Activated CD4-positive, alpha-beta memory T cell treated with anti-CD3 and anti-CD28 coated beads, Interleukin-2, amount 10 ng/mL, durations not matched to agents 7 days and 5 days (primary cell): ENCODE results near the gene ROR1. TPM values are rescaled to one million over a fixed set of nuclear protein-coding genes. Genes with fewer than 3 reads are reported as not detected.

Source experiments
- CTCF ChIA-PET: fragments of 350-600 bp; sonication (Branson Sonifier 250); formaldehyde crosslinking; loops from one replicate; lab custom pipeline; 2021; ENCODE audit warnings: antibody characterized with exemption, inconsistent platforms; lab: Charles Lee
- POLR2A ChIA-PET: fragments of 350-600 bp; sonication (Branson Sonifier 250); formaldehyde crosslinking; loops from one replicate; lab custom pipeline; 2021; ENCODE audit warnings: antibody characterized with exemption; lab: Charles Lee
- DNase-seq: peaks from one replicate; pipeline ENCODE4 v3.0.0-alpha.2; 2020
- H3K27ac Mint-ChIP-seq: one replicate; pipeline ENCODE4 v1.8.0; 2021; ENCODE audit warnings: mild to moderate bottlenecking, mixed read lengths
- H3K27me3 Mint-ChIP-seq: one replicate; pipeline ENCODE4 v1.8.0; 2021; ENCODE audit warnings: mixed read lengths
- H3K36me3 Mint-ChIP-seq: one replicate; pipeline ENCODE4 v1.8.0; 2021; ENCODE audit warnings: low read depth, mixed read lengths
- H3K4me1 Mint-ChIP-seq: one replicate; pipeline ENCODE4 v1.8.0; 2021; ENCODE audit warnings: mixed read lengths
- H3K4me3 Mint-ChIP-seq: one replicate; pipeline ENCODE4 v1.8.0; 2021; ENCODE audit warnings: mild to moderate bottlenecking, mixed read lengths
- H3K9me3 Mint-ChIP-seq: one replicate; pipeline ENCODE4 v1.8.0; 2021; ENCODE audit warnings: mixed read lengths
- total RNA-seq, 2 experiments: library from RNA; stranded (reverse); gene quantifications; one replicate each; pipeline ENCODE4 v1.2.3, GENCODE V29; 2021

ROR1 gene
- total RNA-seq, 2 experiments from 2014 or later: 0.10 TPM; not detected in 1

DNA sequence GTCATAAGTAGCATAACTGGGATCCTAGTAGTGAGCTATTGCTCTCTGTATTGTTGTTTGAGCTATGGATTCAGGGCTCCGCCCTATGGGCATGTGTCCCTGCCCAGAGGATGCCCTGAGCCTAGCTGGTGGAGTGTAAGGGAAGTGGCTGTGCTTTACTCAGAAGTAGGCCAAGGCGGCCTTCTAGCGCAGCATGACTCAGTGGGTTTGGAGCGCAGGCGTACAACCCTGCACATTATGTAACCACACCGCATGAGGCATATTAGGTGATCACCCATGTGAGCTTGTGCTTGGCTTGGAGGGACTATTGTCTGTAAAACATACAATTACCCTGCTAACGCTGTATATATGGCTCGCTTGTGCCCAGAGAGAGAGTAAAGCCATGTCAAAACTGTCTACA lies 418.5 kb downstream of the ROR1 start:
- H3K9me3 Mint-ChIP-seq: no peaks in the 10 kb centered on the region
- H3K27me3 Mint-ChIP-seq: peaks cover 3% of the 10 kb centered on the region
- no peaks in the 10 kb centered on the region for H3K4me1 Mint-ChIP-seq
- no peaks in the 10 kb centered on the region for H3K36me3 Mint-ChIP-seq
- no peak for DNase-seq
- POLR2A ChIA-PET: no interaction called here
- H3K27ac Mint-ChIP-seq: no peak overlapping the region
- CTCF ChIA-PET: no interaction called here
- no peak overlapping the region for H3K4me3 Mint-ChIP-seq

DNA sequence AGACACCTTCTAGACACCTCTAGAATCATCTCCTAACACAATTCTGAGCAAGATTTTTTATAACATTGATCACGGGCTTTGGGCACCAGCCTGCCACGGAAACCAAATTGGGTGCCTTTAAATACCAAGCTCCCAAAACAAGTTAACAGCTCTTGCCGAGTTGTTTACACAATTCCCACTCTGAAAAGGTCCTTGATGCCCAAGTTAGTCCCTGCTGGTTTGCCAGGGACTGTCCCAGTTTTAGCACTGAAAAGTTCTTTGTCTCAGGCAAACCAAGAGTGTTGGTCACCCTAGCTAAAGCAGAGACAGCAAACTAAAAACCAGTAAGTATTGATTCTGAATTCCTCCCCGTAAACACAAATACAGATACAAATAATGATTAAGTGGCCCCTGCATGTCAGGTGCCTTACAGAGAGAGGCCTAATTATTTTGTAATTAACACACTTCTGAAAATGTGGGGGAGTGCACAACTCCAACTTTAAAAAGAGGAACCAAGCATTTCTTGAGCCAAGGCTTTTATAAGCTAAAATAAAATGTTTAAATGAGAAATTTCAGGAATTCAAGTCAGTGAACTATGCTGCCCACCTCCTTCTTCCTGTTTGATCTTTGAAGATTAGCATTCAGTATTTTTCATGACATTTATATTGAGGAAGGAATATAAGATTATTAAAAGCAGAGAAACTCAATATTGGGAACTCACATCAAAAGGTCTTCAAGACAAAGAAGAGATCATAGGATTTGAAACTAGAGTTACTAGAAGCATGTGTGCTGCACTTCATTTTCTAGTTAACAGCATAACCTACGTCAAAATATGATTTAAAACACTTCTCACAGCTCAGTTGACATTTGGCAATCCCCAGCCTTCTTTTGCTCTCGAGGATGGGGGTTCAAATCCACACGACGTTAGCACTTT lies 420.6 kb downstream of the ROR1 start:
- ChIA-PET CTCF (interaction anchor here (1.2 kb wide), 1 partner anchor 578 kb away, joined by 3 read pairs; no protein-coding TSS in a partner anchor), POLR2A (no interaction called here)
- H3K27me3 Mint-ChIP-seq: peaks cover 3% of the 10 kb centered on the region
- no peak overlapping the region for H3K27ac Mint-ChIP-seq
- no peaks in the 10 kb centered on the region for H3K36me3 Mint-ChIP-seq
- no peak overlapping the region for H3K4me3 Mint-ChIP-seq
- no peak for DNase-seq
- no peaks in the 10 kb centered on the region for H3K9me3 Mint-ChIP-seq
- H3K4me1 Mint-ChIP-seq: no peaks in the 10 kb centered on the region

GRCh38 chr1:64195081-64195395 lies 421.2 kb downstream of the ROR1 start:
- Mint-ChIP-seq H3K4me3 (no peak overlapping the region), H3K4me1 (no peaks in the 10 kb centered on the region), H3K27me3 (peaks cover 3% of the 10 kb centered on the region), H3K36me3 (no peaks in the 10 kb centered on the region), H3K27ac (no peak overlapping the region), H3K9me3 (no peaks in the 10 kb centered on the region)
- CTCF ChIA-PET: no interaction called here
- POLR2A ChIA-PET: no interaction called here
- no peak for DNase-seq

GRCh38 chr1:64196074-64196870 lies 422.5 kb downstream of the ROR1 start:
- no peak overlapping the region for H3K27ac Mint-ChIP-seq
- peaks cover 3% of the 10 kb centered on the region for H3K27me3 Mint-ChIP-seq
- H3K36me3 Mint-ChIP-seq: no peaks in the 10 kb centered on the region
- ChIA-PET POLR2A (no interaction called here), CTCF (no interaction called here)
- H3K4me1 Mint-ChIP-seq: no peaks in the 10 kb centered on the region
- H3K4me3 Mint-ChIP-seq: no peak overlapping the region
- DNase-seq: no peak
- no peaks in the 10 kb centered on the region for H3K9me3 Mint-ChIP-seq

- no peak for DNase-seq
- CTCF ChIA-PET: no interaction called here
- H3K36me3 Mint-ChIP-seq: no peaks in the 10 kb centered on the region
Observed at GRCh38 chr1:64197076-64197475, 423.3 kb downstream of the ROR1 start.

DNA sequence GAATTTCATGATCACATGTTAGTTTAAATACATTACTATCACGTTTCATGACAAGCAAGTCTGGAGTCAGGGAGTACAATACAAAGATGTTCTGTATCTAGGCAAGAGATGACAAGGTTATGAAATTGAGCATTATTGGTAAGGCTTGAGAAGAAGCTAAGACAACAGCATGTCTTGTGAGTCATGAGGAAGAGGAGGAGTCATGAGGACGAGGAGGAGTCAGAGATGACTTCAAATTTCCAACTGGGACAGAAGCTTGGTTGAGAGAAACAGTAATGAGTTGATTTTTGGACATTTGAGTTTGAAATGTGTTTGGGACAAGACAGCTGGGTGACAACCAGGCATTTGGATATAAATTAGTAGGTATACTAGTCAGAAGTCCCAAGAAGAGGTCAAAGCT lies 425.3 kb downstream of the ROR1 start:
- CTCF ChIA-PET: no interaction called here
- H3K4me1 Mint-ChIP-seq: no peaks in the 10 kb centered on the region
- H3K27ac Mint-ChIP-seq: no peak overlapping the region
- H3K27me3 Mint-ChIP-seq: peaks cover 3% of the 10 kb centered on the region
- no peaks in the 10 kb centered on the region for H3K9me3 Mint-ChIP-seq
- no peaks in the 10 kb centered on the region for H3K36me3 Mint-ChIP-seq
- DNase-seq: no peak
- H3K4me3 Mint-ChIP-seq: no peak overlapping the region
- POLR2A ChIA-PET: no interaction called here

More at GRCh38 chr1:64197076-64197475, 423.3 kb downstream of the ROR1 start:
- Mint-ChIP-seq H3K4me1 (no peaks in the 10 kb centered on the region), H3K27ac (no peak overlapping the region), H3K9me3 (no peaks in the 10 kb centered on the region), H3K27me3 (peaks cover 3% of the 10 kb centered on the region), H3K4me3 (no peak overlapping the region)
- POLR2A ChIA-PET: no interaction called here

DNA sequence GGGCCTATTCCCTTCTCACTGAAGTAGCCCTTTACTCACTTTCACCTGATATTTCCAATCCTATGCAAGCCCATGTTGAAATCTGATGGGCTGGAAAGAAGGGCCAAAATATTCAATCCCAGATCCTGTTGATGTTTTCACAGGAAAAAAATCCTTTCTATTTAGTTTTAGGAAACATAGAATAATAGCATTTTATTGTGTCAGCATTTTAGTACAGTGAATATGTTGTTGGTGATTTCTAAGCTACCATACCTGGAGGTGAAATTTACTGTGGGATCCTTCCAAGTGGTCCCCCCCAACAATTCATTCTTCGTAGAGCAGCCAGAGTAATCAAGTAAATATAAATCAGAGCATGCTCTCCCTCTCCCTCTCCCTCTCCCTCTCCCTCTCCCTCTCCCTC lies 426.2 kb downstream of the ROR1 start:
- Mint-ChIP-seq H3K9me3 (no peaks in the 10 kb centered on the region), H3K4me3 (no peak overlapping the region), H3K27me3 (peaks cover 2% of the 10 kb centered on the region), H3K36me3 (no peaks in the 10 kb centered on the region), H3K27ac (no peak overlapping the region), H3K4me1 (no peaks in the 10 kb centered on the region)
- CTCF ChIA-PET: no interaction called here
- POLR2A ChIA-PET: no interaction called here
- DNase-seq: no peak

DNA sequence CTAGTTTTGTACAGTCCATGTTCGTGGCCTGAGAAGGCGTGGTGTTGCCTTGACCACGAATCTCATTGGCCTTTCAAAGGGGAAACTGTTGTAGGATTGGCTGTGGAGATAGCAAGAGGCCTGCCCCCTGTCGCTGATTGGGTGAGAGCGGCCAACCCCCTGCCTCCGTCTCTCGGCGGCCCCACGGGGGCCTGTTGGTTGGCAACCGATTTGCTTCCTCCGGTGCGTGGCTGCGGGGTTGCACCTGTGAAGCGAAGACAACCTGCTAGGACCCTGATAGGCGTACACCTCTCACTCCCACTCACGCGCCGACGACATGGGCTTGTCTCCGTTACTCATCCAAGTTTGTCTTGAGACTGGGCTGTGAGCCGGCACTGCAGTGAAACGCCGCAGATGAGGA lies 429.6 kb downstream of the ROR1 start, which contains the start of gene UBE2U:
Gene UBE2U, plus strand, starts transcription at position 204 of the 400 bp plus-strand sequence. CDS start 428 bp downstream, outside the sequence.
- peaks cover 5% of the 10 kb centered on the region for H3K27me3 Mint-ChIP-seq
- ChIA-PET CTCF (no interaction called here), POLR2A (no interaction called here)
- no peaks in the 10 kb centered on the region for H3K36me3 Mint-ChIP-seq
- H3K4me1 Mint-ChIP-seq: no peaks in the 10 kb centered on the region
- DNase-seq: no peak
- no peak within 1 kb of the TSS for H3K4me3 Mint-ChIP-seq
- no peak within 1 kb of the TSS for H3K27ac Mint-ChIP-seq
- H3K9me3 Mint-ChIP-seq: no peaks in the 10 kb centered on the region

DNA sequence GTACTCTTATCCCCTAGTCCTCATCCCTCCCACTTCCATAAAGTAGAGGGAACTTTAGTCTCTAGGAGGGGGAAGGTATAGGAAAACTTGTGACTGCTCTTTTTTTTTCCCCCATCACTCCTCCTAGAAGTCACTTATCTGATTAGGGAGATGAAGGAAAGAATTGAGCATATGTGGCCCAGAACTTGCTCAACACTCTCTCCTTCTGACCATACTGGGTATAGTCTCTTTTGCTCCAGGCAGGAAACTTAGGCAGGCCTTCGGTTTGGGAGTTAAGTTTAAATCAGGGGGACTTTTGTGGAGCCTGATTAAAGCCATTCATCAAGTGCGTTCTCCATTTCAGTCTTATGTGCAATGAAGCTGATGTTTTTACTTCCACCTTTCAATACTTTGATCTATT lies 435.4 kb downstream of the ROR1 start:
- Mint-ChIP-seq H3K4me1 (no peaks in the 10 kb centered on the region), H3K27ac (no peak overlapping the region), H3K4me3 (no peak overlapping the region), H3K36me3 (no peaks in the 10 kb centered on the region), H3K27me3 (peaks cover 21% of the 10 kb centered on the region), H3K9me3 (no peaks in the 10 kb centered on the region)
- ChIA-PET CTCF (no interaction called here), POLR2A (no interaction called here)
- no peak for DNase-seq

GRCh38 chr1:64212031-64212430 lies 438.2 kb downstream of the ROR1 start:
- no peaks in the 10 kb centered on the region for H3K9me3 Mint-ChIP-seq
- no peaks in the 10 kb centered on the region for H3K36me3 Mint-ChIP-seq
- no peak overlapping the region for H3K27ac Mint-ChIP-seq
- no peaks in the 10 kb centered on the region for H3K4me1 Mint-ChIP-seq
- CTCF ChIA-PET: no interaction called here
- H3K27me3 Mint-ChIP-seq: peaks cover 25% of the 10 kb centered on the region
- DNase-seq: no peak
- H3K4me3 Mint-ChIP-seq: no peak overlapping the region
- POLR2A ChIA-PET: no interaction called here

GRCh38 chr1:64215576-64215975 lies 441.8 kb downstream of the ROR1 start:
- H3K4me1 Mint-ChIP-seq: no peaks in the 10 kb centered on the region
- peaks cover 35% of the 10 kb centered on the region for H3K27me3 Mint-ChIP-seq
- H3K9me3 Mint-ChIP-seq: no peaks in the 10 kb centered on the region
- no peak overlapping the region for H3K4me3 Mint-ChIP-seq
- CTCF ChIA-PET: no interaction called here
- DNase-seq: no peak
- H3K27ac Mint-ChIP-seq: no peak overlapping the region
- H3K36me3 Mint-ChIP-seq: no peaks in the 10 kb centered on the region
- POLR2A ChIA-PET: no interaction called here

DNA sequence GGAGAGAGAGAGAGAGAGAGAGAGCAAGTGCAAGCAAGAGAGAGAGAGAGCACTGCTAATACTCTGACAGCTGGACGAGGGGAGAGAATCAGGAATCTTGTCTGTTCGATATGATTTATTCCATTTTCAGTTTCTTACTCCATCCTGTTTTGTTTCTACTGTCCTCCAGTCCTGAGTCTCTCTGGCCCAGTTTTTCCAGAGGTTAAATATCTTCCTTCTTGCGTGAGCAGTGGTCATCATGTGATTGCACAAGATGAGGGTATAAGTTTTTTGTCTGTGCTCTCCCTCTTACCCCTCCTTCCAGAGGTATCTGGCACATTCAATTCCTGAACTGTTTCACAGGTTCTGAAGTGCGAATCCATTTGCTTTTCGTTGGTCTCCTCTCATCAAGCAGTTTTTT lies 446.4 kb downstream of the ROR1 start:
- Mint-ChIP-seq H3K4me1 (peaks cover 7% of the 10 kb centered on the region), H3K27ac (no peak overlapping the region), H3K36me3 (no peaks in the 10 kb centered on the region), H3K4me3 (no peak overlapping the region), H3K9me3 (no peaks in the 10 kb centered on the region), H3K27me3 (peaks cover 40% of the 10 kb centered on the region)
- POLR2A ChIA-PET: no interaction called here
- no peak for DNase-seq
- CTCF ChIA-PET: no interaction called here

GRCh38 chr1:64223329-64224151 lies 449.7 kb downstream of the ROR1 start:
- Mint-ChIP-seq H3K36me3 (no peaks in the 10 kb centered on the region), H3K4me1 (peaks cover 7% of the 10 kb centered on the region), H3K27me3 (peaks cover 38% of the 10 kb centered on the region), H3K4me3 (no peak overlapping the region), H3K27ac (no peak overlapping the region), H3K9me3 (no peaks in the 10 kb centered on the region)
- no peak for DNase-seq
- ChIA-PET CTCF (no interaction called here), POLR2A (no interaction called here)
